HepG2 (cell line): ENCODE data around the gene ANKRD65. TPM values are rescaled to one million over a fixed set of nuclear protein-coding genes. Genes with fewer than 3 reads are reported as not detected.

Source experiments
- FOXO4 ChIP-seq: sonication (generic); formaldehyde crosslinking; conservative IDR thresholded peaks from 2 replicates; pipeline ENCODE4 v1.8.1; 2023; ENCODE audit warnings: missing genetic modification reagents
- GFI1 ChIP-seq: sonication (generic); formaldehyde crosslinking; IDR thresholded peaks from 2 replicates; pipeline ENCODE4 v1.5.0; 2020; ENCODE audit warnings: missing genetic modification reagents, mild to moderate bottlenecking, borderline replicate concordance
- GRHL1 ChIP-seq: sonication (generic); formaldehyde crosslinking; conservative IDR thresholded peaks from 2 replicates; pipeline ENCODE4 v1.8.0; 2022; ENCODE audit warnings: missing genetic modification reagents
- IRX3 ChIP-seq: sonication (generic); formaldehyde crosslinking; IDR thresholded peaks from 2 replicates; pipeline ENCODE4 v1.8.1; 2023; ENCODE audit warnings: mild to moderate bottlenecking, low read depth, missing genetic modification reagents, borderline replicate concordance
- KDM4B ChIP-seq: sonication (generic); formaldehyde crosslinking; IDR thresholded peaks from 2 replicates; pipeline ENCODE4 v1.4.0; 2020; ENCODE audit warnings: missing genetic modification reagents
- MLXIP ChIP-seq: sonication (generic); formaldehyde crosslinking; IDR thresholded peaks from 2 replicates; pipeline ENCODE4 v1.9.0; 2021; ENCODE audit warnings: missing genetic modification reagents, borderline replicate concordance
- MNT ChIP-seq: fragments of 450-650 bp; IDR thresholded peaks from 2 replicates; pipeline ENCODE4 v1.6.1; 2016
- MTERF4 ChIP-seq: sonication (generic); formaldehyde crosslinking; IDR thresholded peaks from 2 replicates; pipeline ENCODE4 v1.8.0; 2023; ENCODE audit warnings: mild to moderate bottlenecking, missing genetic modification reagents
- SALL1 ChIP-seq: sonication (generic); formaldehyde crosslinking; IDR thresholded peaks from 2 replicates; pipeline ENCODE4 v1.8.0; 2022; ENCODE audit warnings: mild to moderate bottlenecking, missing genetic modification reagents
- TCF7L2 ChIP-seq: IDR thresholded peaks from 2 replicates; pipeline ENCODE4 v1.6.1; 2011; ENCODE audit warnings: mild to moderate bottlenecking, low read depth, low read length, moderate library complexity
- THAP11 ChIP-seq: IDR thresholded peaks from 2 replicates; pipeline ENCODE4 v1.6.1; 2016; ENCODE audit warnings: missing biosample characterization, missing genetic modification reagents
- ZBTB37 ChIP-seq: sonication (generic); formaldehyde crosslinking; IDR thresholded peaks from 2 replicates; pipeline ENCODE4 v1.4.0; 2020; ENCODE audit warnings: mild to moderate bottlenecking, missing genetic modification reagents
- ZNF263 ChIP-seq: sonication (generic); formaldehyde crosslinking; IDR thresholded peaks from 2 replicates; pipeline ENCODE4 v1.4.0; 2020; ENCODE audit warnings: missing genetic modification reagents
- ZNF296 ChIP-seq: sonication (generic); formaldehyde crosslinking; conservative IDR thresholded peaks from 2 replicates; pipeline ENCODE4 v1.5.0; 2020; ENCODE audit warnings: mild to moderate bottlenecking, missing genetic modification reagents
- ZNF350 ChIP-seq: sonication (generic); formaldehyde crosslinking; IDR thresholded peaks from 2 replicates; pipeline ENCODE4 v1.4.0; 2020; ENCODE audit warnings: mild to moderate bottlenecking, low read depth, missing genetic modification reagents, borderline replicate concordance
- ZNF446 ChIP-seq: sonication (generic); formaldehyde crosslinking; IDR thresholded peaks from 2 replicates; pipeline ENCODE4 v1.5.0; 2020; ENCODE audit warnings: mild to moderate bottlenecking, missing genetic modification reagents
- ZNF572 ChIP-seq: sonication (generic); formaldehyde crosslinking; IDR thresholded peaks from 2 replicates; pipeline ENCODE4 v1.5.1; 2020; ENCODE audit warnings: mild to moderate bottlenecking, missing genetic modification reagents
- ZSCAN31 ChIP-seq: sonication (generic); formaldehyde crosslinking; IDR thresholded peaks from 2 replicates; pipeline ENCODE4 v1.5.0; 2020; ENCODE audit warnings: low read depth, mild to moderate bottlenecking, missing genetic modification reagents
- polyA plus RNA-seq, 8 experiments: library from polyadenylated mRNA; depleted of rRNA in 3 of 8; stranded (reverse) in 7 of 8; unstranded in 1 of 8; fragments of >200 nt; fragmentation: Illumina TruSeq in 4 of 8; extraction: Trizol in 4 of 8; gene quantifications; 2 replicates each; pipeline versions ENCODE4 v1.2.1 to v1.2.3, GENCODE V29; 2011 to 2016; ENCODE audit warnings: low read depth in 4 of 8, missing spikeins in 1 of 8, mixed read lengths in 1 of 8; ENCODE audit not compliant: insufficient read depth in 1 of 8
- total RNA-seq, 5 experiments: library from RNA; depleted of rRNA; stranded (reverse); fragments of >200 nt; fragmentation: Illumina TruSeq; extraction: Trizol; gene quantifications; 2 replicates each; pipeline ENCODE4 v1.2.3, GENCODE V29; 2016; ENCODE audit warnings: low read depth in 1 of 5

The ANKRD65 gene
- total and polyA plus RNA-seq, 2 of the 13 experiments (the other 11 are each of a cell fraction or from before 2014, with no cell fraction given), result 12.1 to 30.1 TPM

- TF ChIP-seq GFI1 (CRISPR knock-in tag) (no peak), MTERF4 (CRISPR knock-in tag) (no peak; the same call in 1 of the 2 replicates), MNT (peak; percentile 55), GRHL1 (CRISPR knock-in tag) (no peak), SALL1 (CRISPR knock-in tag) (peak; percentile 83), ZNF446 (CRISPR knock-in tag) (no peak), FOXO4 (CRISPR knock-in tag) (no peak), ZNF296 (CRISPR knock-in tag) (peak; percentile 89; the same call in 1 of the 2 replicates), ZNF350 (CRISPR knock-in tag) (peak; percentile 62), KDM4B (no peak; the same call in 1 of the 2 replicates), ZBTB37 (CRISPR knock-in tag) (no peak), IRX3 (CRISPR knock-in tag) (0 out of 2 replicates have a peak, but pooled peaks have one; percentile 63), MLXIP (peak; percentile 94), ZSCAN31 (CRISPR knock-in tag) (peak; percentile 28; the same call in 1 of the 2 replicates), ZNF572 (CRISPR knock-in tag) (no peak), TCF7L2 (no peak), THAP11 (peak; percentile 60; the same call in 1 of the 2 replicates), ZNF263 (CRISPR knock-in tag) (peak; percentile 45; the same call in 1 of the 2 replicates)
Measured at GRCh38 chr1:1441002-1441888, 20.2 kb upstream of the ANKRD65 start (continued).
